ENCODE data around the gene CRTAC1.

Gene CRTAC1

DNA sequence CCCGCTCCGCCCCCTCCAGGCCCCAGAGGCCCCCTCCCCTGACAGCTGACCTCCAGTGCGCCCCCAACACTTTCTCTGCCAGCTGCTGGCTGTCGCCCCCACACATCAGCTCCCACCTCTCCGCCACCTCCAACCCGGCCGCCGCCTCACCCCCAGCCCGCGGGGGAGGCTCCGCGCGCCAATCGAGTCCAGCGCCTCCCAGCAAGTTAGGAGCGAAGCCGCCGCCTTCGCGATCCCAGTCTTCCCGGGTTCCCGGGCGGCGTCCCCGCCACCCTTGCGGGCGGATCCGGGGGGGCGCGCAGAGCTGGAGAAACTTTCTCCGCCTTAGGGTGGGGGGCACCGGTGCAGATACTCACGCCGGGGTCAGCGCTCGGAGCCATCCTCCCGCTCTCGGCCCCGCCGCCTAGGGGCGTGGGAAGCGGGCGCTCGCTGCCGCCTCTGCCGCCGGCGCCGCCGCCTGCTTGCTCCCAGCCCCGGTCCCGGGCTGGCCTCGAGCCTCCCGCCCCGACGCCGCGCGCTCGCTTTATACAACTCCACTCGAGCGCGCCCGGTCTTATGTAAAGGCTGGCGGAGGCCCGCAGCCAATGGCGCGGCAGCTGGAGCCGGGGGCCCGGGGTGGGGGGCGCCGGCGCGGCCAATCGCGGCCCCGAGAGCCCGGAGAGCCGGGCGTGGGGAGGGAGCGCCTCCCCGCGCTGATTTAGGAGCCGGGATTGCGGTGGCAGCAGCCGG, at the start of gene CRTAC1:
Gene CRTAC1, minus strand, starts transcription at position 529 of the 729 bp plus-strand sequence. Its CDS starts 149 bp downstream, at position 380.
- Histone ChIP-seq H3K4me3 (peak within 1 kb of the TSS; percentile 14), H3K4me1 (no peaks in the 10 kb centered on the region)
- peak; percentile 25 to 66 for DNase-seq (ENCODE audit: low spot score in 2 of 2)

GRCh38 chr10:98078774-98079173, 48.4 kb upstream of the CRTAC1 start:
- H3K4me3 ChIP-seq: no peak overlapping the region
- DNase-seq (ENCODE audit: low spot score in 2 of 2): no peak
- H3K4me1 ChIP-seq: no peaks in the 10 kb centered on the region
- in situ Hi-C loops (cut with MboI; ENCODE audit: low sequenced_read_pairs): no loop called here
- H3K9me3 ChIP-seq: no peaks in the 10 kb centered on the region
- H3K27me3 ChIP-seq (ENCODE audit: low read depth): no peaks in the 10 kb centered on the region
- no peaks in the 10 kb centered on the region for H3K36me3 ChIP-seq (replicated peaks)

More for the DNA sequence above, at the start of gene CRTAC1:
- in situ Hi-C loops (cut with MboI; ENCODE audit: low sequenced_read_pairs): loop anchor here (25.0 kb wide), 1 partner anchor 243 kb away; no protein-coding TSS in a partner anchor
- no peaks in the 10 kb centered on the region for H3K36me3 ChIP-seq (replicated peaks)
- peaks cover 61% of the 10 kb centered on the region for H3K27me3 ChIP-seq (ENCODE audit: low read depth)
- no peaks in the 10 kb centered on the region for H3K9me3 ChIP-seq

DNA sequence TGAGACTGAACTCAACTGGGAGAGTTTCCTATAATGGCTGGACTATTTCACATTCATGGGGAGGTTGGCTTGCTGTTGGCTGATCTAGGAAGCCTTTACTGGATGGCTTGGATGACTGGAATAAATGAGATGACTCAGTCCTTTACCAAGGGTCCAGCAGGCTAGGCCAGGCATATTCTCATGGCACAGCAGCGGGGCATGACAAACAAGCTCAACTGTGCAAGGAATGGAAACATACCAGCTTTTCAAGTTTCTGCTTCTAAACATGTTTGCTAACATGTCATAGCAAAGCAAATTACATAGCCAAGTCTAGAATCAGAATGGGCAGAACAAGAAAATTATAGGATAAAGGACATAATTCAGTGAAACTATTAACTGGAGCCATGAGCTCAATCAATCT, 46.8 kb upstream of the CRTAC1 start:
- DNase-seq (ENCODE audit: low spot score in 2 of 2): no peak
- H3K9me3 ChIP-seq: no peaks in the 10 kb centered on the region
- no peaks in the 10 kb centered on the region for H3K36me3 ChIP-seq (replicated peaks)
- no peak overlapping the region for H3K4me3 ChIP-seq
- H3K4me1 ChIP-seq: no peaks in the 10 kb centered on the region
- H3K27me3 ChIP-seq (ENCODE audit: low read depth): no peaks in the 10 kb centered on the region
- in situ Hi-C loops (cut with MboI; ENCODE audit: low sequenced_read_pairs): no loop called here

DNA sequence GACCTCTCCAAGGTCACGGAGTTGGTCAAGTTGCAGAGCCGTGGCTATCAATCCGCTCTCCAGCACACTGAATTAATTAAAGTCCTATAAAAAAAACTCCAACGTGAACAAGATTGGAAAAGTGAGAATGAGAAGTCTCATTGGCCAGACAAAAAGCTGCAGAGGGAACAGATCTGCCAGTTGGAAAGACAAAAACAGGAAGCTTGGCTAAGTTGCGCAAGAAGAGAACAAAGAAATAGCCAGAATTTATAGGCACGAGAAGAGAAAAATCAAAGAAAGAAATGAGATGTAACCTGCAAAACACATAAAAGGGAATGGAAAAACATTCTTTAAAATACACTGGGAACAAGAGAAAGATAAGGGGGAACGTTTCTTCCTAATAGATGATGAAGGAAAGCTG, 45.7 kb upstream of the CRTAC1 start:
- Histone ChIP-seq H3K27me3 (ENCODE audit: low read depth) (no peaks in the 10 kb centered on the region), H3K9me3 (no peaks in the 10 kb centered on the region), H3K36me3 (replicated peaks) (no peaks in the 10 kb centered on the region), H3K4me3 (no peak overlapping the region), H3K4me1 (no peaks in the 10 kb centered on the region)
- DNase-seq (ENCODE audit: low spot score in 2 of 2): no peak
- in situ Hi-C loops (cut with MboI; ENCODE audit: low sequenced_read_pairs): no loop called here

DNA sequence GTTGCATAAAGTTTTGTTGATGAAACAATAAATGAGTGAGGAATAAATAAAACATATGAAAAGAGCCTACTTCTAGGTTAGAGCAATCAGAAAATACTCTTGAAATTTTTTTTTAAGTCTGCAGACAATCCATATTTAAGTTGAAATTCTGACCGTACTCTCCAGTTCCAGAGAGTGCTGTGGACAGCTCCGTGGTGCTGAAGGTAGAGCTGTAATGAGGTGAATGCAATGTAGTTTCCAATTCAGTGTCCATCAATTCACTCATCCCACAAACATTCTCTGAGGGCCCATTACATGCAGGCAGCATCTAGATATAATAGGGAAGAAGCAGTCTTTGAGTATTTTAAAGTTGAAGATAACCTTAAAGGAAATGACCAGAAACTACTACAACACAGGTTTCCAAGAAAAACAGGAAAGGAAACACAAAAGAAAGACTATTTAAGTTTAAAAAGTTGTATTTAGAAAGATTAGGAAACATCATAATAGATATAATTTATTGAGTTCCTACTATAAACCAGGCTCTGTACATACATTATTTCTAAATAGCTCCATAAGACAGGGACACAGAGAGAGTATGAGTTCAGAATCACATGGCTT, 44.0 kb upstream of the CRTAC1 start:
- peak in 1 of 2 experiments; percentile 36 for DNase-seq (ENCODE audit: low spot score in 2 of 2)
- Histone ChIP-seq H3K4me1 (no peaks in the 10 kb centered on the region), H3K36me3 (replicated peaks) (no peaks in the 10 kb centered on the region), H3K4me3 (no peak overlapping the region), H3K27me3 (ENCODE audit: low read depth) (peaks cover 2% of the 10 kb centered on the region; the same call in 1 of the 2 replicates), H3K9me3 (no peaks in the 10 kb centered on the region)
- in situ Hi-C loops (cut with MboI; ENCODE audit: low sequenced_read_pairs): no loop called here

GRCh38 chr10:98067165-98067564, 36.7 kb upstream of the CRTAC1 start:
- Histone ChIP-seq H3K36me3 (replicated peaks) (no peaks in the 10 kb centered on the region), H3K4me1 (no peaks in the 10 kb centered on the region), H3K27me3 (ENCODE audit: low read depth) (peaks cover 2% of the 10 kb centered on the region), H3K9me3 (no peaks in the 10 kb centered on the region), H3K4me3 (no peak overlapping the region)
- in situ Hi-C loops (cut with MboI; ENCODE audit: low sequenced_read_pairs): no loop called here
- no peak for DNase-seq (ENCODE audit: low spot score in 2 of 2)

DNA sequence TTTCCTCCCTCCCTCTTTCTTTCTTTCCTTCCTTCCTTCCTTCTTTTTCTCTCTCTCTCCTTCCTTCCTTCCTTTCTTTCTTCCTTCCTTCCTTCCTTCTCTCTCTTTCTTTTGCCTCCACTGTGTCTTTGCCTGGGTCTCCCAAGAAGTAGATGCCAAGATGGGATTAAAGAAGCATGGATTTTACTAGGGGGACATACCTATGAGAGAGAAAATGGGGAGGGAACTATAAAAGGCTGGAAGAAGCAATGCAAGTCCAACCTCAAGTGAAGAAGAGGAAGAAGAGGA, 33.3 kb upstream of the CRTAC1 start:
- in situ Hi-C loops (cut with MboI; ENCODE audit: low sequenced_read_pairs): no loop called here
- H3K4me3 ChIP-seq: no peak overlapping the region
- H3K36me3 ChIP-seq (replicated peaks): no peaks in the 10 kb centered on the region
- no peaks in the 10 kb centered on the region for H3K4me1 ChIP-seq
- DNase-seq (ENCODE audit: low spot score in 2 of 2): no peak
- H3K27me3 ChIP-seq (ENCODE audit: low read depth): no peaks in the 10 kb centered on the region; the same call in 1 of the 2 replicates
- H3K9me3 ChIP-seq: no peaks in the 10 kb centered on the region

- in situ Hi-C loops (cut with MboI; ENCODE audit: low sequenced_read_pairs): no loop called here
- Histone ChIP-seq H3K36me3 (replicated peaks) (no peaks in the 10 kb centered on the region), H3K4me1 (no peaks in the 10 kb centered on the region), H3K9me3 (no peaks in the 10 kb centered on the region), H3K27me3 (ENCODE audit: low read depth) (no peaks in the 10 kb centered on the region; the same call in 1 of the 2 replicates), H3K4me3 (no peak overlapping the region)
- DNase-seq (ENCODE audit: low spot score in 2 of 2): no peak
These were observed 32.0 kb upstream of the CRTAC1 start for GRCh38 chr10:98062424-98062823.

- Histone ChIP-seq H3K27me3 (ENCODE audit: low read depth) (no peaks in the 10 kb centered on the region), H3K4me1 (no peaks in the 10 kb centered on the region), H3K36me3 (replicated peaks) (no peaks in the 10 kb centered on the region), H3K9me3 (no peaks in the 10 kb centered on the region), H3K4me3 (no peak overlapping the region)
- no peak for DNase-seq (ENCODE audit: low spot score in 2 of 2)
- in situ Hi-C loops (cut with MboI; ENCODE audit: low sequenced_read_pairs): no loop called here
These were observed 29.7 kb upstream of the CRTAC1 start for GRCh38 chr10:98060079-98060478.

DNA sequence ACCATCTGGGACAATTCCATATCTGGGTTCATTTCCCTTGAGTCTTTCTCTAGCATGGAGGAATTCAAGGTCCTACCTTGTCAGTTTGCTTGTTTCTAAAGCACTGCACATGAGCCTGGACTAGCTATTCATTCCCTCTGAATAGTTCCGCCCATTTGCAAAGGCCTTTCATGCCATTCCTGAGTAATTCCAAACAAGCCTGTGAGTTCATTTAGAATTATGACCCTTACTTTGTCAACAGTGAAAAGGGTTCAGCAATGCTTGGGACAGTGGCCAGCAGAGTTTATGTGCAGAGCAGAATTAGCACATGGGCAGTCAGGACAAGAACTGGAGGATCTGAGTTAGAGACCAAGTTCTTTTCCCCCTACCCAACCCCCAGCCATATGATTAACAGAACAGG, 27.9 kb upstream of the CRTAC1 start:
- Histone ChIP-seq H3K9me3 (no peaks in the 10 kb centered on the region), H3K4me3 (no peak overlapping the region), H3K36me3 (replicated peaks) (no peaks in the 10 kb centered on the region), H3K27me3 (ENCODE audit: low read depth) (no peaks in the 10 kb centered on the region), H3K4me1 (no peaks in the 10 kb centered on the region)
- no peak for DNase-seq (ENCODE audit: low spot score in 2 of 2)
- in situ Hi-C loops (cut with MboI; ENCODE audit: low sequenced_read_pairs): no loop called here

DNA sequence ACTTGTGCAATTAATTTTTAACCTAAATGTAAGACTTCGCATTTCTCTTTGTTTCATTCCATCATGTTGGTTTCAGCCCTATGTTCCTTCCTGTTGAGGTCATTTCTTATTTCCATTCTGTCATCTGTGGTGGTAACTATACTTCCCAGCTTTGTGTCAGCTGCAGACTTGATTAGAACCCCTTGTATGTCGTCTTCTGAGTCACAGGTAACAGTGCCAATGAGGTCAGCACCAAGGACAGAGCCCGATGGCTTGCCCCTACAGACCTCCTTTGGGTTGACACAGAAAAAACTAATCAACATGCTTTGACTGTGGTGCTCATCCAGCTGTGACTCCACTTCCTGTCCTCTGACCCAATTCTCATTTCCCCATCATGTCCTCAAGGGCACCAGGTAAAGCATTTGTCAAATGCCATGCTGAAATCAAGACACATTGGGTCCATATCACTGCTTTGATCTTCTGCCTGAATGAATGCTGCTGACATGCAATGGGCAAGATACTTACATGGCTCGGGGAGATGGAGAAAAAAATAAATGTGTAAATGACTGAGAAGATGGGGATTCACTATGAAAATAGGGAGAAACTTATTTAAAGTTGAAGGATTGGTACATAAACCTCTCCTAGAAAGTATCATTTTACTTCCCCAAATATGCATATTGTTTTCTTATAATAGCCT, 25.6 kb upstream of the CRTAC1 start:
- peak in 1 of 2 experiments; percentile 57 for DNase-seq (ENCODE audit: low spot score in 2 of 2)
- Histone ChIP-seq H3K9me3 (no peaks in the 10 kb centered on the region), H3K4me1 (no peaks in the 10 kb centered on the region), H3K27me3 (ENCODE audit: low read depth) (no peaks in the 10 kb centered on the region; the same call in 1 of the 2 replicates), H3K36me3 (replicated peaks) (no peaks in the 10 kb centered on the region), H3K4me3 (no peak overlapping the region)
- in situ Hi-C loops (cut with MboI; ENCODE audit: low sequenced_read_pairs): no loop called here

DNA sequence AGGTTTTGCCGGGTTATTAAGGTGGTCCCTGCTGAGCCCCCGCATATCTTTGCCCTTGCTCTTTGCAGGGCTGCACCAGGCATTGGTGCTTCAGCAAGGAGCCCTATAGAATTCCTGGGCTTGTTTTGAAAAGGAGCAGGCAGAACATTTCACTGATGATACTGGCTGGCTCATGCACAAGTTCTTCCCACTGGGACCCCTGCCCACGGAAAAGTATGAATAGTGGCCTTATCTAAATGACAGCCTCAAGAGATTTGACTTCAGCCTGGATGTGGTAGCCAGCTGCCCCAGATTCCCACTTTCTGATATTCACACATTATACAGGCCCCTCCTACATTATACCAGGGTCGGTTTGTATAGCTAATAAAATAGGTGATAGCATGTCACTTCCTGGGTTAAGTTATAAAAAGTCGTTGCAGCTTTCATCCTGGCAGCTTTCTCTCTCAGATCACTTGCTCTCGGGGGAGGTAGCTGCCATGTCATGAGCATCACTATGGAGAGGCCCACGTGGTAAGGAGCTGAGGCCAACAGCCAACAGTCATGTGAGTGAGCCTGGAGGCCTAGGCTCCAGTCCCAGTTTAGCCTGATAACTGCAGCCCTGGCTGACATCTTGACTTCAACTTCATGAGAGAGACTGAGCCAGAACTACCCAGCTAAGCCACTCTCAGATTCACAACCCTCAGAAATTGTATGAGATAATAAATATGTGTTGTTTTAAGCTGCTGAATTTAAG, 16.8 kb upstream of the CRTAC1 start:
- in situ Hi-C loops (cut with MboI; ENCODE audit: low sequenced_read_pairs): loop anchor here (10.0 to 25.0 kb wide), 2 partner anchors 132 to 260 kb away; no protein-coding TSS in a partner anchor
- DNase-seq (ENCODE audit: low spot score in 2 of 2): no peak
- Histone ChIP-seq H3K4me3 (no peak overlapping the region), H3K9me3 (no peaks in the 10 kb centered on the region), H3K4me1 (no peaks in the 10 kb centered on the region), H3K27me3 (ENCODE audit: low read depth) (peaks cover 16% of the 10 kb centered on the region; the same call in 1 of the 2 replicates), H3K36me3 (replicated peaks) (no peaks in the 10 kb centered on the region)

DNA sequence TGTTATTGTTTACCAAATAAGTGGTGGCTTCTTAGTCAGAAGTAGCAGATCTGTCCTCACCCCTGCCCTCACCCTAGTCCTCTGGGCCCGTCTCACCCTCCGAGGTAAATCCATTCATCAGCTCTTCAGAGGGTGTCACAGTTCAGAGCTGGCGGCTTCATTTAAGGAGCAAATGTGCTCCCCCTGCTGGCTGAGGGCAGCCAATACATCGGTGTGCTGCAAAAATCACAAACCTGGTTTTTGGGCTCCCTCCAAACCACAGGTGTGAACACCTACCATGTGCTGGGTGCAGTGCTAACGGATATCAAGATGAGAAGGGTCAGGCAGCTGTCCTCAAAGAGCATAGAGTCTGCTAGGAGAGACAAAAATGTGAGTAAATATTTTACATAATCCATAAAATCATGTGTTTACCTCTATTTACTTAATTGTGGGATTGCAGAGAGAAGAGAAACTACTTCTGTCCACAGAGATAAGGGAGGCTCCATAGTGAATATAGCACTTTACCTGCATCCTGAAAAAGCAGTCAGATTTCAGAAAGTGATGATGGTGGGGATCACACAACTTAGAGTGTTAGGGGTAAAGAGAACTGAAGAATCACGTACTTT, 15.5 kb upstream of the CRTAC1 start:
- Histone ChIP-seq H3K9me3 (no peaks in the 10 kb centered on the region), H3K4me3 (no peak overlapping the region), H3K4me1 (no peaks in the 10 kb centered on the region), H3K36me3 (replicated peaks) (no peaks in the 10 kb centered on the region), H3K27me3 (ENCODE audit: low read depth) (peaks cover 25% of the 10 kb centered on the region; the same call in 1 of the 2 replicates)
- in situ Hi-C loops (cut with MboI; ENCODE audit: low sequenced_read_pairs): loop anchor here (10.0 to 25.0 kb wide), 2 partner anchors 131 to 259 kb away; no protein-coding TSS in a partner anchor
- peak; percentile 51 to 71 for DNase-seq (ENCODE audit: low spot score in 2 of 2)

All from HAP-1 (cell line).